CD4-positive, alpha-beta T cell treated with Interleukin-4 for 1 hour (primary cell): ENCODE results near the gene UNK.
A peak's percentile ranks its signal among the peaks of the same experiment; 100 is the strongest.
"Not testable (repeated sequence)": the region's sequence is repeated elsewhere in the genome, so short reads cannot be mapped to it uniquely, and the experiment has no call there.

Experiments
- DNase-seq, 2 donors: peaks; one replicate each; pipeline ENCODE4 v3.0.0-alpha.2; 2020 to 2022

Gene UNK

DNA sequence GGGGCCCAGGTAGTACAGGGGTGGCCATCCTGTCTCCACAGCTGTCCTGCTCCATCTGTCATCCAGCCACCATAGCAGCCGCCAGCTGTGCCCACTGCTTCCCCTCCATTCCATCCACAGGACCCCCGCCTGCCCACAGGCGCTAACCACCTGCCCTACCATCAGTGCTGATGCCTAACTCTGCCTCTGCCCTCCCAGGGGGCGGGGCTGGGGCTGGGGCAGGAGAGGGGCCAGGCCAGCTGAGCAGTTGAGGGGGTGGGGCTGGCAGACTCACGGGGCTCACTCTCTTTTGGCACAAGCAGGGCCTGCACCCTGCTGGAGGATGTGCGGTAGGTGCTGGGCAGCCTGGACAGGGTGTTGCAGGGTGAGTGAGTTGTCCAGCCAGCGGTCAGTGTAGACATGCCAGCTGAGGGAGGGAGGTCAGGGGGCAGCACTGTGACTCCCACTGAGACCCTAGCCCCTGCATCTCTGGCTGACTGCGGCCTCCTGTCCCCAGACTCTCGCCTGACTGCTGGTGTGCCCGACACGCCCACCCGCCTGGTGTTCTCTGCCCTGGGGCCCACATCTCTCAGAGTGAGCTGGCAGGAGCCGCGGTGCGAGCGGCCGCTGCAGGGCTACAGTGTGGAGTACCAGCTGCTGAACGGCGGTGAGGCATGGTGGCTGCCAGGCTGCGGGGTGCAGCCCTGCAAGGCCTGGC is 29.3 kb upstream of the UNK start:
- no peak for DNase-seq

DNA sequence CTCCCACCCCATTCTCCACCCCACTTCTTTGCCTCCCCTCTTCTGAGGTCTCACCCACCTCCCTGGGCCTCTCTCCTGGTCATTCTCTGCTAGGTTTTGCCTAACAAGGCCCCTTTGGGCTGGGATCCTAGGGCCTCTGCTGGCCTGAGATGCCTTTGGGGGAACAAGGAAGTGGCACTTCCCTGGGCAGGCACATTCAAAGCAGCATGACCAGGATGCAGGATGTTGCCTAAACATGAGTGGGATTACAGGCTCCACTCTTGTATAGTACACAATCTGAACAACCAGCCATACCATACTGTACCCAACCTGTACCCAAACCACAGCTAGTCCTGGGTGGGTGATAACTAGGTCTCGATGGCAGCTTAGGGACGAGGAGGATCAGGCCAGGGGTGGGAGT is 28.6 kb upstream of the UNK start:
- no peak for DNase-seq

DNA sequence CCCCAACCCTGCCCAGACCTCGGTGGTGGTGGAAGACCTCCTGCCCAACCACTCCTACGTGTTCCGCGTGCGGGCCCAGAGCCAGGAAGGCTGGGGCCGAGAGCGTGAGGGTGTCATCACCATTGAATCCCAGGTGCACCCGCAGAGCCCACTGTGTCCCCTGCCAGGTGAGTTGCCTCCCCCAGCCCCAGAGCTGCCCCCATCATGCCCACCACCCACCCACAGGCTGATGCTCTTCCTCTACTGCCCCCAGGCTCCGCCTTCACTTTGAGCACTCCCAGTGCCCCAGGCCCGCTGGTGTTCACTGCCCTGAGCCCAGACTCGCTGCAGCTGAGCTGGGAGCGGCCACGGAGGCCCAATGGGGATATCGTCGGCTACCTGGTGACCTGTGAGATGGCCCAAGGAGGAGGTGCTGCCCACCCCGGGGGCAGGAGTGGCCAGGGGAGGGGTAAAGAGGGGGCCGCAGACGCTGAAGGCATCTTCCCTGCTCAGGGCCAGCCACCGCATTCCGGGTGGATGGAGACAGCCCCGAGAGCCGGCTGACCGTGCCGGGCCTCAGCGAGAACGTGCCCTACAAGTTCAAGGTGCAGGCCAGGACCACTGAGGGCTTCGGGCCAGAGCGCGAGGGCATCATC is 28.0 kb upstream of the UNK start:
- DNase-seq: no peak

DNA sequence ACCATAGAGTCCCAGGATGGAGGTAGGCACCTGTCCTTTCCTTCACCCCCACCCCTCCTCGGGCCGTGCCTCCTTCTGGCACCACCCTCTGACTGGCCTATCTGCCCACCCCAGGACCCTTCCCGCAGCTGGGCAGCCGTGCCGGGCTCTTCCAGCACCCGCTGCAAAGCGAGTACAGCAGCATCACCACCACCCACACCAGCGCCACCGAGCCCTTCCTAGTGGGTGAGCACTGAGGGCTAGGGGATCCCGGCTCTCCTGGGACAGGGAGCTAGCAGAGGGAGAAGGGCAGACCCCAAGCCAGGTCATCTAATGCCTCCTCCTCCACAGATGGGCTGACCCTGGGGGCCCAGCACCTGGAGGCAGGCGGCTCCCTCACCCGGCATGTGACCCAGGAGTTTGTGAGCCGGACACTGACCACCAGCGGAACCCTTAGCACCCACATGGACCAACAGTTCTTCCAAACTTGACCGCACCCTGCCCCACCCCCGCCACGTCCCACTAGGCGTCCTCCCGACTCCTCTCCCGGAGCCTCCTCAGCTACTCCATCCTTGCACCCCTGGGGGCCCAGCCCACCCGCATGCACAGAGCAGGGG is 27.4 kb upstream of the UNK start:
- DNase-seq: no peak

DNA sequence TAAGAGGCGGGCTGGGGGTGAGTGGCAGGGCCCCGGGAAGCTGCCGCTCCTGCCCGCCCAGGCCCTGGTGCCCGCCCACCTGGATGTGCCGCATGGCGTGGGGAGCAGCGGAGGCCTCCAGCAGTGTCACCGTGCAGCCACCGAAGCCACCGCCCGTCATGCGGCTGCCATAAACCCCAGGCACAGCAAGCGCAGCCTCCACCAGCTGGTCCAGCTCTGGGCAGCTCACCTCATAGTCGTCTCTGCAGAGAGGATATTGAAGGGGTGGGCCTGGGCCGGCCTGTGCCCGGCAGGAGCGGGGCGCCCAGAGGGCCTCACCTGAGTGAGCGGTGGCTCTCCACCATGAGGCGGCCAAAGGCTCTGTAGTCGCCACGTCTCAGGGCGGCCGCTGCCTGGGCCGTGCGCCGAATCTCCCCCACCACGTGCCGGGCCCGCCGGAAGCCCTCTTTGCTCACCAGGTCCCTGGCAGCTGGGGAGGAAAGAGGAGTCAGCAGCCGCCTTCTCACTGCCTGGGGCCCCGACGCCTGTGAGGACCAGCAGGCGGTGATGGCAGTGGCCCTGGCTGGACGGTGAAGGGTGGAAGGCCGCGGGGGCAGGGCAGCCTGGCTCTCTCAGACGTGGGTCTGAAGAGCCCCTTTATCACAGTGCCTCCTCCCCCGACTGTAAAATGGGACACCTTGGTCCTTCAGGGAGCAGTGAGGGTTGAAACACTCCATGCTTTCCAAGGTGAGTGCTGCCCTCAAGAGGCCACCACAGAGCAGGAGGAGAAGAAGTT is 26.3 kb upstream of the UNK start:
- DNase-seq: no peak

- no peak for DNase-seq
Measured at GRCh38 chr17:75759457-75759856, 25.1 kb upstream of the UNK start.

GRCh38 chr17:75759978-75760640 is 24.5 kb upstream of the UNK start:
- DNase-seq: not testable (repeated sequence)

GRCh38 chr17:75762513-75763268 is 21.9 kb upstream of the UNK start:
- DNase-seq: no peak

GRCh38 chr17:75763269-75763607 is 21.4 kb upstream of the UNK start:
- DNase-seq: no peak

- no peak for DNase-seq
Measured at GRCh38 chr17:75763613-75764416, 20.8 kb upstream of the UNK start.

DNA sequence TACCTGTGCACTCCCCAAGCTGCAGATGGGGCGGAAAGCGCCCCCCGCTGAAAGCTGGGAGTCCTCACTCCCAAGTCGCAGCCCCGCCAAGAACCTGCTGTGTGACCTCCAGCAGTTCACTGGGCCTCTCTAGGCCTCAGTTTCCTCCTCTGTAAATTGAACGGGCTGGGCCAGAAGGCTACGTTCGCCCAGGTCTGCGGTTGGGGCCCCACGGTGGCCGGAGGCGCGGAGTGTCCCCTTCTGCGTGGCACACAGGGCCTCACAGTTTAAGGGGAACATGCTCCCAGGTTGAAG is 20.2 kb upstream of the UNK start:
- DNase-seq: no peak

- DNase-seq: peak; percentile 72 to 75
Measured at GRCh38 chr17:75764711-75765421, 19.7 kb upstream of the UNK start, which contains the start of gene GALK1. GALK1 (minus strand) TSS chr17:75765192; CDS start chr17:75765136, 56 bp downstream.

- DNase-seq: no peak
Measured at GRCh38 chr17:75765981-75766380, 18.6 kb upstream of the UNK start.

DNA sequence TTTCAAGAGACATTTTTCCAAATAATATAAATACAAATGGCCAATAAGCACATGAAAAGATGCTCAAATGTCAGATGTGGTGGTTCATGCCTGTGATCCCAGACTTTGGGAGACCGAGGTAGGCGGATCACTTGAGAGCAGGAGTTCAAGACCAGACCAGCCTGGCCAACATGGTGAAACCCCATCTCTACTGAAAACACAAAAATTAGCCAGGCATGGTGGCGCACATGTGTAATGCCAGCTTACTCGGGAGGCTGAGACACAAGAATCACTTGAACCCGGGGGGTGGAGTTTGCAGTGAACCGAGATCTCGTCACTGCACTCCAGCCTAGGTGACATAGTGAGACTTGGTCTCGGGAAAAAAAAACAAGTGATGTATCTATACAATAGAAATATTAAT is 16.7 kb upstream of the UNK start:
- DNase-seq: no peak

DNA sequence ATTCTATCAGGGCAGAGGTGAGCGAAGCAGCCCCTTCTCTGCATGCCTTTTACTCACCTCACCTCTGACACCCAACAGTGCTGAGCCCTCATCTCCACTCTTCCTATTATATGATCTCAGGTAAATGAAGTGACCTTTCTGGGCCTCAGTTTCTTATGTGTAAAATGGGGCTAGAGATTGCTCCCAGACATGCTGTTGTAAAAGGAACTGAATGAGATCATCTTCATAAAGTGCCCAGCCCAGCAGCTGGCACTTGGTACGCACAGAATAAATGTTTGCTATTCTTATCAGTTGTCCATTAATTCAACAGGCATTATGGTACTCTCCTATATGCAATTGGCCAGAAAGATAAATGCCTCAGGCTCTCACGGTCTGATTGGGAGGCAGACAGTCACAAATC is 15.1 kb upstream of the UNK start:
- DNase-seq: no peak

DNA sequence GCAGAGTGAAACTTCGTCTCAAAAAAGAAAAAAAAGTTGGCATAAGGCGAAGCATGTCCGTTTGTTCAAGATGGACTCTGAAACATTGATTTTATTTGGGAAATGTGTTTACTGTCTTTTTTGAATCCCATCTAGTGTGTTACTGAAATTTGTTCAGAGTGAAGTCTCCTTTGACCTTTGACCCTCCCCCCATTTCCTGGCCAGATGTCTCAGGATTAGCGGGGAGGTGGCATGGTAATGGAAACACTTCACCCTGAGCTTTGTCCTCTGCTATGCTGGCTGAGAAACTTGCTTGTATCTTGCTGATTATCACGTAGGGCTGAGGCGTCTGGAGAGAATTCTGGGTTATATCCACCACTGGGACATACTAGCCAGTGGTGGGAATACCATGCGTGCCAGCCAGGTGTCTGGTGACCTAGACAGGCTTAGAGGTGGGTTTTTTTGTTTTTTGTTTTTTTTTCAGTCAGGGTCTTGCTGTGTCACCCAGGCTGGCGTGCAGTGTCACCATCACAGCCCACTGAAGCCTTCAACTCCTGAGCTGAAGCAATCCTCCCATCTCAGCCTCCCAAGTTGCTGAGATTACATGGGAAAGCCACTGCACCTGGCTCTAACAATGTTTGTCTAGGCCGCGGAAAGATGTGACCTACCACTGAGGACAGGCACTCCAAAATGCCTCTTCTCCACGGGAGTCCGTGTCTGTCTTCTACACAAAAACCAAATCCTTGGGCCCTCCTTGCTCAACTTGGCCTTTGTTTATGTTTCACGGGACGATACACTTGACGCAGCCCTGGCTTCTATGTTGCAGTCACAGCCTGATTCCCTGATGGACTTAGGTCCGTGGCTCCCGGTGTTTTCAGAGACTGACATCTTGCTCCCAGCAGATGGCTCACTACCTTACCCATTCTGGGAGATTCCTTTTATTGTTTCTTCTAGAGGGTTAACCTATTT is 13.0 kb upstream of the UNK start:
- no peak for DNase-seq

- DNase-seq: no peak
Measured at GRCh38 chr17:75773121-75773807, 11.3 kb upstream of the UNK start.

GRCh38 chr17:75773808-75774470 is 10.7 kb upstream of the UNK start:
- no peak for DNase-seq
